Activated CD4-positive, alpha-beta T cell treated with anti-CD3 and anti-CD28 coated beads, Interleukin-2, amount 10 ng/mL, durations not matched to agents 7 days and 5 days (primary cell): ENCODE data around the gene PTDSS2. TPM values are rescaled to one million over a fixed set of nuclear protein-coding genes. Genes with fewer than 3 reads are reported as not detected.
"Not testable (repeated sequence)": the region's sequence is repeated elsewhere in the genome, so short reads cannot be mapped to it uniquely, and the experiment has no call there.

Experiments
- CTCF ChIA-PET: fragments of 350-600 bp; sonication (Branson Sonifier 250); formaldehyde crosslinking; loops from one replicate; lab custom pipeline; 2021; ENCODE audit warnings: antibody characterized with exemption; lab: Charles Lee
- POLR2A ChIA-PET: fragments of 350-600 bp; sonication (Branson Sonifier 250); formaldehyde crosslinking; loops from one replicate; lab custom pipeline; 2021; ENCODE audit warnings: antibody characterized with exemption; lab: Charles Lee
- DNase-seq: peaks from one replicate; pipeline ENCODE4 v3.0.0-alpha.2; 2020
- H3K27ac Mint-ChIP-seq: one replicate; pipeline ENCODE4 v1.8.0; 2021; ENCODE audit warnings: mild to moderate bottlenecking, moderate library complexity, mixed read lengths
- H3K27me3 Mint-ChIP-seq: one replicate; pipeline ENCODE4 v1.8.0; 2021; ENCODE audit warnings: mixed read lengths
- H3K36me3 Mint-ChIP-seq: one replicate; pipeline ENCODE4 v1.8.0; 2021; ENCODE audit warnings: low read depth, mixed read lengths
- H3K4me1 Mint-ChIP-seq: one replicate; pipeline ENCODE4 v1.8.0; 2021; ENCODE audit warnings: mixed read lengths
- H3K4me3 Mint-ChIP-seq: one replicate; pipeline ENCODE4 v1.8.0; 2021; ENCODE audit warnings: mild to moderate bottlenecking, moderate library complexity, mixed read lengths
- H3K9me3 Mint-ChIP-seq: one replicate; pipeline ENCODE4 v1.8.0; 2021; ENCODE audit warnings: mixed read lengths
- total RNA-seq, 2 experiments: library from RNA; stranded (reverse); gene quantifications; one replicate each; pipeline ENCODE4 v1.2.3, GENCODE V29; 2021

PTDSS2 gene
- total RNA-seq, 2 experiments from 2014 or later: 22.7 to 25.2 TPM

DNA sequence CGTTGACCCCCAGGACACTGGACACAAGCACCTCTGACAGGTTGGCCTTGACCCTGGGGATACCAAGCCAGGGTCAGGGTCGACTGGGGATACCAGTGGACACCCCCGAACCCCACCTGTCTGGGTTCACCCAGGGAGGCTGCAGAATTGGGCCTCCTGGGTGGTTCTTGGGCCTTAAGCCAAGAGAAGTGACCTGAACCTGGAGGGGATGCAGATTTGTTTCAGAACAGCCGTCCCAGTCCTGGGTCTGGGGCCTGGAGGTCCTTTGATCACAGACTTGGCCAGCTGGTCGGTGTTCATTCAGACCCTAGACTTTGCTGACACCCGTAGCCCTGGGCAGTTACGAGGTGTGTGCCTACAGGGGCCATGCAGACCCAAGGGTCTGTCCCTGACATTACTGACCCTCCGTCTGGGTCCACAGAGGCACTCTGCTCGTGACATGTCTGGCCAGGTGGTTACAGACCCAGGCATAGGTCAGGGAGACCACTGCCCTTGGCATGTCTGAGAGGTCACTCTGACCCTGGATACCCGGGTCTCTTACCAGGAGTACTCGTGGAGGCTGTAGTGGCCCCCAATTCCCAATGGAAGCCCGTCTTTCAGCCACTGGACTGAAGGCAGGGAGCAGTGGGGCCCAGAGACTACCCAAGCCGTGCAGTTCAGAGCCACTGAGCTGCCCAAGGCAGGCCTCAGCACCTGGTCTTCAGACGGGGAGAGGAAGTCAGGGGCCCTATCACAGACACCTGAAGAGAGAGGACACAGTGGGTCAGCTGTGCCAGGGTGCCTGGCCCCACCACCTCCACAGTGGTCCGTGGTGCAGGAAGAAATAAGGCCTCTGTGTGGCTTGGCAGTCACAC is 41.7 kb upstream of the PTDSS2 start:
- ChIA-PET CTCF (interaction anchor here (1.0 to 3.3 kb wide), 8 partner anchors 8 to 111 kb away, joined by 3 to 17 read pairs (median 5); partner anchors contain the start of gene PTDSS2), POLR2A (no interaction called here)
- H3K27ac Mint-ChIP-seq: peak overlapping the region; percentile 46
- no peaks in the 10 kb centered on the region for H3K27me3 Mint-ChIP-seq
- H3K9me3 Mint-ChIP-seq: no peaks in the 10 kb centered on the region
- H3K4me1 Mint-ChIP-seq: peaks cover 21% of the 10 kb centered on the region
- H3K36me3 Mint-ChIP-seq: peaks cover 2% of the 10 kb centered on the region
- DNase-seq: no peak
- H3K4me3 Mint-ChIP-seq: no peak overlapping the region

DNA sequence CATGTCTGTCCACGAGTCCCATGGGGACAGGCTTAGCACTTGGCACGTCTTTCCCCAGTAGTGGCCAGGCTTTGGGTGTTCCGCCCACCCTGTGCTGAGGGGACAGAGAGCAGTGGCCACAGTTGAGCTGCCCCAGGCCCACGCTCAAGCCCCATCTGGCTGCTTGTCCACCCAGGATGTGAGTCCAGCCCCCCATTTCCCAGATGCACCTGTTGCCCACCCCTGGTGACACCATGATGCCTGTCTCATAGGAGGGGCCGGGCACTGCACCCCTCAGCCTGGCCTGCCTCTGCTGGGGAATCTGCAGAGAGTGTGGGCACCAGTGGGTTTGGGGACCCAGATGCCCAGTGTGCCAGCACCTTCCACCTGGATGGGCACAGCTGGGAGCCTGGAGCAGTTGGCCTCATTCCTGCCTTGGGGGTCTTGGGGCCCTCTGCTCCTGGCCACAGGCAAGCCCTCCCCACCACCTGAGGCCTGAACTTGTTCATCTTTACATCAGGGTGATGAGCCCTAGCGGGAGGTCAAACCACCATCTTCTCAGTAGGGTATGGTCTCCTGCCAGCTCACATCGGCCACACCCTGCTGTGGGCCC is 41.0 kb upstream of the PTDSS2 start:
- peaks cover 2% of the 10 kb centered on the region for H3K36me3 Mint-ChIP-seq
- H3K9me3 Mint-ChIP-seq: no peaks in the 10 kb centered on the region
- H3K4me1 Mint-ChIP-seq: peaks cover 24% of the 10 kb centered on the region
- H3K27ac Mint-ChIP-seq: no peak overlapping the region
- ChIA-PET POLR2A (no interaction called here), CTCF (interaction anchor here (0.5 kb wide), 1 partner anchor 123 kb away, joined by 3 read pairs; no protein-coding TSS in a partner anchor)
- no peaks in the 10 kb centered on the region for H3K27me3 Mint-ChIP-seq
- DNase-seq: no peak
- H3K4me3 Mint-ChIP-seq: no peak overlapping the region

GRCh38 chr11:409600-410483 is 40.2 kb upstream of the PTDSS2 start:
- no peak for DNase-seq
- CTCF ChIA-PET: interaction anchor here (0.5 to 1.6 kb wide), 4 partner anchors 38 to 122 kb away, joined by 3 to 4 read pairs (median 3); no protein-coding TSS in a partner anchor
- POLR2A ChIA-PET: no interaction called here
- Mint-ChIP-seq H3K27me3 (no peaks in the 10 kb centered on the region), H3K4me1 (peaks cover 28% of the 10 kb centered on the region), H3K27ac (no peak overlapping the region), H3K36me3 (peaks cover 8% of the 10 kb centered on the region), H3K9me3 (no peaks in the 10 kb centered on the region), H3K4me3 (no peak overlapping the region)

- H3K27ac Mint-ChIP-seq, H3K27me3 Mint-ChIP-seq, H3K36me3 Mint-ChIP-seq, DNase-seq, H3K4me3 Mint-ChIP-seq, H3K9me3 Mint-ChIP-seq: not testable (repeated sequence)
- peaks cover 28% of the 10 kb centered on the region for H3K4me1 Mint-ChIP-seq
- ChIA-PET CTCF (interaction anchor here (1.0 to 1.6 kb wide), 4 partner anchors 37 to 108 kb away, joined by 3 to 4 read pairs (median 3); no protein-coding TSS in a partner anchor), POLR2A (interaction anchor here (0.6 kb wide), 2 partner anchors 41 to 1347 kb away, joined by 3 to 4 read pairs; no protein-coding TSS in a partner anchor)
Observed at GRCh38 chr11:410711-411110, 39.4 kb upstream of the PTDSS2 start.

DNA sequence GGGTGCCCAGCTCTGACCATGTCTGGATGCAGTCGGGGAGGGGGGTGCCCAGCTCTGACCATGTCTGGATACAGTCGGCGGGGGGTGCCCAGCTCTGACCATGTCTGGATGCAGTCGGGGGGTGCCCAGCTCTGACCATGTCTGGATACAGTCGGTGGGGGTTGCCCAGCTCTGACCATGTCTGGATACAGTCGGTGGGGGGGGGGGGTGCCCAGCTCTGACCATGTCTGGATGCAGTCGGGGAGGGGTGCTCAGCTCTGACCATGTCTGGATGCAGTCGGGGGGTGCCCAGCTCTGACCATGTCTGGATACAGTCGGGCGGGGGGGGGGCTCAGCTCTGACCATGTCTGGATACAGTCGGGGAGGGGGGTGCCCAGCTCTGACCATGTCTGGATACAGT is 38.6 kb upstream of the PTDSS2 start:
- ChIA-PET CTCF (interaction anchor here (1.0 to 2.1 kb wide), 5 partner anchors 14 to 107 kb away, joined by 3 to 5 read pairs (median 3); no protein-coding TSS in a partner anchor), POLR2A (interaction anchor here (0.6 kb wide), 1 partner anchor 40 kb away, joined by 3 read pairs; no protein-coding TSS in a partner anchor)
- not testable (repeated sequence) for DNase-seq, H3K36me3 Mint-ChIP-seq, H3K9me3 Mint-ChIP-seq, H3K27ac Mint-ChIP-seq, H3K4me3 Mint-ChIP-seq, H3K27me3 Mint-ChIP-seq
- H3K4me1 Mint-ChIP-seq: peaks cover 34% of the 10 kb centered on the region

GRCh38 chr11:412641-413119 is 37.4 kb upstream of the PTDSS2 start:
- no peak for DNase-seq
- H3K27me3 Mint-ChIP-seq: no peaks in the 10 kb centered on the region
- POLR2A ChIA-PET: no interaction called here
- no peak overlapping the region for H3K27ac Mint-ChIP-seq
- CTCF ChIA-PET: interaction anchor here (0.9 to 2.1 kb wide), 4 partner anchors 16 to 106 kb away, joined by 3 to 5 read pairs (median 4); no protein-coding TSS in a partner anchor
- H3K4me1 Mint-ChIP-seq: peaks cover 30% of the 10 kb centered on the region
- no peaks in the 10 kb centered on the region for H3K9me3 Mint-ChIP-seq
- peak overlapping the region; percentile 95 for H3K4me3 Mint-ChIP-seq
- H3K36me3 Mint-ChIP-seq: peaks cover 8% of the 10 kb centered on the region

GRCh38 chr11:413120-414081 is 36.7 kb upstream of the PTDSS2 start:
- ChIA-PET POLR2A (no interaction called here), CTCF (interaction anchor here (1.2 to 3.8 kb wide), 3 partner anchors 16 to 35 kb away, joined by 4 to 20 read pairs (median 5); partner anchors contain the start of gene PTDSS2)
- Mint-ChIP-seq H3K27me3 (no peaks in the 10 kb centered on the region), H3K36me3 (peaks cover 9% of the 10 kb centered on the region), H3K27ac (peak overlapping the region; percentile 28), H3K4me3 (peak overlapping the region; percentile 95), H3K9me3 (no peaks in the 10 kb centered on the region), H3K4me1 (peaks cover 30% of the 10 kb centered on the region)
- peak; percentile 34 for DNase-seq

DNA sequence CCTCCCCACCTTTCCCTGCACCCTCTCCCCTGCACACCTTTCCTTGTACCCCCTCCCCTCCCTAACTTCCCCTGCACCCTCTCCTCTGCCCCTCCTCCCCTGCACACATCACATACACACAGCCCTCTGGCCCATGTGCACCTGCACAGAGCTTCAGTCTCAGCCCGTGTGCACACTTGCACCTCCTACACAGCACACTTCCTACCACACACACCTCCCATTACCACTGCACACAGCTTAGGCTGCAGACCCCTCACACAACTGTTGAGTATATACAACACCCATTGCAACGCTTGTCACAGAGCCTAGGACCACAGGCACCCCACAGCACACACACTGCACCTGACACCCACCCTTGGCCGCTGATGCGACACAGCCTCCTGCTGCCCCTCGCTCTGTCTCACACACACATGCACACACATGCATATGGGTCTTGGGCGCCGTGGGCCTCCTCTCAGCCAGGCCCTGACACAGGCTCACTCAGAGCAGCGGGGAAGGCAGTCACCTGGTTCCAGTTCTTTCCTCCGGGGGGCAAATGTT is 35.7 kb upstream of the PTDSS2 start:
- H3K4me3 Mint-ChIP-seq: peak overlapping the region; percentile 95
- H3K36me3 Mint-ChIP-seq: peaks cover 13% of the 10 kb centered on the region
- H3K27me3 Mint-ChIP-seq: no peaks in the 10 kb centered on the region
- peak; percentile 37 for DNase-seq
- peaks cover 34% of the 10 kb centered on the region for H3K4me1 Mint-ChIP-seq
- no peaks in the 10 kb centered on the region for H3K9me3 Mint-ChIP-seq
- ChIA-PET CTCF (interaction anchor here (1.2 to 3.8 kb wide), 2 partner anchors 24 to 34 kb away, joined by 3 to 20 read pairs; partner anchors contain the start of gene PTDSS2), POLR2A (no interaction called here)
- H3K27ac Mint-ChIP-seq: peak overlapping the region; percentile 94

- Mint-ChIP-seq H3K27me3 (no peaks in the 10 kb centered on the region), H3K27ac (peak overlapping the region; percentile 94), H3K9me3 (no peaks in the 10 kb centered on the region), H3K4me3 (peak overlapping the region; percentile 95), H3K36me3 (peaks cover 13% of the 10 kb centered on the region), H3K4me1 (peaks cover 32% of the 10 kb centered on the region)
- DNase-seq: no peak
- CTCF ChIA-PET: interaction anchor here (1.2 to 3.8 kb wide), 5 partner anchors 11 to 103 kb away, joined by 3 to 20 read pairs (median 5); partner anchors contain the start of gene PTDSS2
- POLR2A ChIA-PET: no interaction called here
Observed at GRCh38 chr11:415640-416041, 34.4 kb upstream of the PTDSS2 start.

DNA sequence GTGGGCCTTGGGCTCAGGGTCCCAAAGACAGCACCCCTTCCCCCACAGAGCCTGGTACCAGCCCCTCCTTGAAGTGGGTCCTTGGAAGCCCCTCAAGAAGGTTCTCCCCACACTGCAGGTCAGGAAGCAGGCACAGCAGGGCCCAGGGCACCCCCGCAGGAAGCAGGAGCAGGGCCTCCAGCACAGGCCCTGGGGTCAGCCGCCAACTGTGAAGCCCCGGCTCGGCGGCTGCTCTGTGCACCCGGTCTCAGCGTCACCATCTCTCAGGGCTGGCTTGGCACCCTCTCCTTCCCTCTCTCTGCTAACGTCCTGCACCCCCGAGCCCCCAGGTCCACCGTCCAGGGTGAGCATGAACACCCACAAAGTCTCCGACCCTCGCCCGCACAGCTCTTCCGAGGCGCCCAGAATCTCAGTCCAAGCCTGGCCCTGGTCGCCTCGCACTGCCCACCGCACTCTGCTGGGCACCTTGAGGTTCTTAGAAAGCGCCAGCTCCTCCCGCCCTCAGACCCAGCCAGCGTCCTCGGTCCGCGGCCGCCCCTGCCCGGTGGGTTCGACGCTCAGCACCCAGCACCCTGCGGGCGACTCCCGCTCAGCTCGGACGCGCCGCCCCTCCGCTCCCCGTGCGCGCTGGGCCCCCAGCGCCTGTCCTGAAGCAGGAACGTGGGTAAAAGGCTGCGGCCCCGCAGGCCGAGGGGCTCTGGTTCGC is 33.9 kb upstream of the PTDSS2 start:
- CTCF ChIA-PET: interaction anchor here (0.9 to 3.8 kb wide), 7 partner anchors 9 to 103 kb away, joined by 3 to 20 read pairs (median 5); partner anchors contain the start of gene PTDSS2

More for the DNA sequence above, 33.9 kb upstream of the PTDSS2 start:
- peaks cover 13% of the 10 kb centered on the region for H3K36me3 Mint-ChIP-seq
- no peaks in the 10 kb centered on the region for H3K27me3 Mint-ChIP-seq
- H3K9me3 Mint-ChIP-seq: no peaks in the 10 kb centered on the region
- POLR2A ChIA-PET: interaction anchor here (1.2 kb wide), 1 partner anchor 33 kb away, joined by 4 read pairs; no protein-coding TSS in a partner anchor
- DNase-seq: no peak
- H3K4me3 Mint-ChIP-seq: peak overlapping the region; percentile 95
- peaks cover 32% of the 10 kb centered on the region for H3K4me1 Mint-ChIP-seq
- peak overlapping the region; percentile 94 for H3K27ac Mint-ChIP-seq
